ENCODE data around the gene LMOD1. TPM values are rescaled to one million over a fixed set of nuclear protein-coding genes. Genes with fewer than 3 reads are reported as not detected.
"Not testable (repeated sequence)": the region's sequence is repeated elsewhere in the genome, so short reads cannot be mapped to it uniquely, and the experiment has no call there.

Gene LMOD1
- polyA plus RNA-seq, 1 experiment = 112 TPM

GRCh38 chr1:201905234-201905890 is 41.0 kb downstream of the LMOD1 start:
- H3K27me3 ChIP-seq (ENCODE audit: control insufficient read depth, insufficient read depth, low read length) = no peaks in the 10 kb centered on the region
- ChIA-PET CTCF (interaction anchor here (1.0 to 3.6 kb wide), 4 partner anchors 10 to 40 kb away, joined by 5 to 26 read pairs (median 12); partner anchors contain the start of gene LMOD1), POLR2A (interaction anchor here (0.9 to 2.8 kb wide), 4 partner anchors 10 to 50 kb away, joined by 3 to 18 read pairs (median 6); partner anchors contain the start of genes LMOD1 and TIMM17A)
- no peak for TF ChIP-seq CTCF (IDR thresholded peaks at IDR 0.05; ENCODE audit: insufficient read depth, low read depth, low read length)
- no peak for DNase-seq (ENCODE audit: low read depth)
- no peak overlapping the region for H3K4me3 ChIP-seq (ENCODE audit: low read depth, low read length)
- peaks cover under 1% of the 10 kb centered on the region; the same call in 1 of the 2 replicates for H3K36me3 ChIP-seq (ENCODE audit: control insufficient read depth, insufficient read depth, low read length)

GRCh38 chr1:201904579-201904978 is 41.8 kb downstream of the LMOD1 start:
- peak; percentile 73 for DNase-seq (ENCODE audit: low read depth)
- Histone ChIP-seq H3K27me3 (ENCODE audit: control insufficient read depth, insufficient read depth, low read length) (no peaks in the 10 kb centered on the region), H3K36me3 (ENCODE audit: control insufficient read depth, insufficient read depth, low read length) (peaks cover 7% of the 10 kb centered on the region), H3K4me3 (ENCODE audit: low read depth, low read length) (no peak overlapping the region)
- ChIA-PET POLR2A (interaction anchor here (0.7 to 2.8 kb wide), 5 partner anchors 9 to 51 kb away, joined by 3 to 18 read pairs (median 3); partner anchors contain the start of genes LMOD1 and TIMM17A), CTCF (interaction anchor here (0.8 to 3.6 kb wide), 4 partner anchors 9 to 44 kb away, joined by 3 to 26 read pairs (median 12); partner anchors contain the start of gene LMOD1)
- TF ChIP-seq CTCF (IDR thresholded peaks at IDR 0.05; ENCODE audit: insufficient read depth, low read depth, low read length) = no peak

GRCh38 chr1:201903135-201903534 is 43.2 kb downstream of the LMOD1 start:
- no peak for DNase-seq (ENCODE audit: low read depth)
- H3K4me3 ChIP-seq (ENCODE audit: low read depth, low read length) = no peak overlapping the region
- peaks cover 10% of the 10 kb centered on the region for H3K36me3 ChIP-seq (ENCODE audit: control insufficient read depth, insufficient read depth, low read length)
- no peaks in the 10 kb centered on the region for H3K27me3 ChIP-seq (ENCODE audit: control insufficient read depth, insufficient read depth, low read length)
- POLR2A ChIA-PET = interaction anchor here (2.8 kb wide), 1 partner anchor 43 kb away, joined by 18 read pairs; the partner anchor contains the start of gene LMOD1
- CTCF ChIA-PET = interaction anchor here (1.3 to 3.6 kb wide), 3 partner anchors 14 to 69 kb away, joined by 5 to 26 read pairs (median 10); partner anchors contain the start of gene LMOD1
- no peak for TF ChIP-seq CTCF (IDR thresholded peaks at IDR 0.05; ENCODE audit: insufficient read depth, low read depth, low read length)

GRCh38 chr1:201902198-201902597 is 44.1 kb downstream of the LMOD1 start:
- ChIA-PET CTCF (interaction anchor here (0.7 to 3.6 kb wide), 4 partner anchors 15 to 70 kb away, joined by 4 to 26 read pairs (median 8); partner anchors contain the start of gene LMOD1), POLR2A (interaction anchor here (2.8 kb wide), 1 partner anchor 44 kb away, joined by 18 read pairs; the partner anchor contains the start of gene LMOD1)
- peaks cover 13% of the 10 kb centered on the region for H3K36me3 ChIP-seq (ENCODE audit: control insufficient read depth, insufficient read depth, low read length)
- DNase-seq (ENCODE audit: low read depth) = no peak
- H3K4me3 ChIP-seq (ENCODE audit: low read depth, low read length) = no peak overlapping the region
- no peak for TF ChIP-seq CTCF (IDR thresholded peaks at IDR 0.05; ENCODE audit: insufficient read depth, low read depth, low read length)
- H3K27me3 ChIP-seq (ENCODE audit: control insufficient read depth, insufficient read depth, low read length) = no peaks in the 10 kb centered on the region

- H3K36me3 ChIP-seq (ENCODE audit: control insufficient read depth, insufficient read depth, low read length) = peaks cover 16% of the 10 kb centered on the region
- DNase-seq (ENCODE audit: low read depth); H3K4me3 ChIP-seq (ENCODE audit: low read depth, low read length); POLR2A ChIA-PET; H3K27me3 ChIP-seq (ENCODE audit: control insufficient read depth, insufficient read depth, low read length); CTCF ChIA-PET: not testable (repeated sequence)
Measured at GRCh38 chr1:201901036-201901435, 45.3 kb downstream of the LMOD1 start.
